ENCODE measurements around the gene ENC1. TPM values are rescaled to one million over a fixed set of nuclear protein-coding genes. Genes with fewer than 3 reads are reported as not detected.
A peak's percentile ranks its signal among the peaks of the same experiment; 100 is the strongest.

ENC1 gene
- total and polyA plus RNA-seq, 8 donors, result 34.6 to 265 (median 169) TPM

DNA sequence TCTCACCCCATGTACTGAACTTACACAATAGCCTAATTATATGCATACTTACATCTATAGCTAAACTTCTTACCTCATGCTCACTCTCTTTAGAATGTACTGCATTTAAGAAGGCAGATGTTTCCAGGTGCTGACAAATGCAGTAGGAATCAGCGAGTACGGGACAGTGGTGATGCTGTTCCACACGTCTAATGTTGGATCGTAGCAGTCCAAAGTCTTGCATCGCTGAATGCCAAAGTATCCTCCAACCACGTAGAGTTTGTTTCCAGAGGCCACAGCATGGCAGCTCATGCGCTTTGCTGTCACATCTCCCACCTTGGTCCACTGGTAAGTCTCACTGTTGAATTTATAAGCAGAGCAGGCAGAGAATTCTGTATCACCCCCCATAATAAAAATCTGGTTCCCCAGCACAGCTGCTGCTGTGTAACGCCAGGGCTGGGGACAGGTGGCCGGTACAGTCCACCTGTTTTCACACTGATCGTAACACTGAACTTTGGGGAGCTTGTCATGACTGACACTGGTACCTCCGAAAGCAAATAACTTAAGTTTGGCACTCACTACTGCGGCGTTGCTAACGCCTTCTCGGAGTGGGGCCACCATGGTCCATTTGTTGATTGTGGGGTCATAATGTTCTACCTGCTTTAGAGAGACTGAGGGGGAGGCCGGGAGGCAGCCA, 5.8 kb downstream of the ENC1 start:
- Histone ChIP-seq H3K27me3 (no peaks in the 10 kb centered on the region), H3K9me3 (no peaks in the 10 kb centered on the region), H3K4me3 (no peak overlapping the region), H3K36me3 (peaks cover 6 to 45% of the 10 kb centered on the region in 2 donors), H3K27ac (no peak overlapping the region), H3K4me1 (peaks cover 21 to 82% of the 10 kb centered on the region in 2 donors)
- no peak for DNase-seq
- ATAC-seq, result no peak
- TF ChIP-seq, protein P1, sequence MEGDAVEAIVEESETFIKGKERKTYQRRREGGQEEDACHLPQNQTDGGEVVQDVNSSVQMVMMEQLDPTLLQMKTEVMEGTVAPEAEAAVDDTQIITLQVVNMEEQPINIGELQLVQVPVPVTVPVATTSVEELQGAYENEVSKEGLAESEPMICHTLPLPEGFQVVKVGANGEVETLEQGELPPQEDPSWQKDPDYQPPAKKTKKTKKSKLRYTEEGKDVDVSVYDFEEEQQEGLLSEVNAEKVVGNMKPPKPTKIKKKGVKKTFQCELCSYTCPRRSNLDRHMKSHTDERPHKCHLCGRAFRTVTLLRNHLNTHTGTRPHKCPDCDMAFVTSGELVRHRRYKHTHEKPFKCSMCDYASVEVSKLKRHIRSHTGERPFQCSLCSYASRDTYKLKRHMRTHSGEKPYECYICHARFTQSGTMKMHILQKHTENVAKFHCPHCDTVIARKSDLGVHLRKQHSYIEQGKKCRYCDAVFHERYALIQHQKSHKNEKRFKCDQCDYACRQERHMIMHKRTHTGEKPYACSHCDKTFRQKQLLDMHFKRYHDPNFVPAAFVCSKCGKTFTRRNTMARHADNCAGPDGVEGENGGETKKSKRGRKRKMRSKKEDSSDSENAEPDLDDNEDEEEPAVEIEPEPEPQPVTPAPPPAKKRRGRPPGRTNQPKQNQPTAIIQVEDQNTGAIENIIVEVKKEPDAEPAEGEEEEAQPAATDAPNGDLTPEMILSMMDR (IDR thresholded peaks at IDR 0.05), result no peak
- intact Hi-C loops (cut with DNase I), result loop anchor here in 1 of 2 donors (10.0 kb wide), 1 partner anchor 70 kb away; no protein-coding TSS in a partner anchor

DNA sequence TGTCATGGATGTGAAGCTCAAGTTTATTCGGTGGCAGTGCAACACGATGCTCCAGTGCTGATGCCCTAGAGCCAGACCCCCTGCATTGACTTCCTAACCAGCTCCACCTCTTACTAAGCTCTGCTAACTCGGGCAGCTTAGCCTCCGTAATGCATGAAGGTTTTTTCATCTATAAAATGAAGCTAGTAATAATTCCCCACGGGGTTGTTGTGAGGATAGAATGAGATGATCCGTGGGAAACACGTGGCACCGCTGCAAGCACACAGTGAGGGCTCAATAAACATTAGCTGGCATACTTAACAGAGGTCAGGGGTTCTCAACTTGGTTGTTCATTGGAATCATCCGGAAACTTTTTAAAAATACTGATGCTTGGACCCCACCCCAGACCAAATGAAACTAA, 6.8 kb downstream of the ENC1 start:
- intact Hi-C loops (cut with DNase I), result loop anchor here in 1 of 2 donors (10.0 kb wide), 1 partner anchor 69 kb away; no protein-coding TSS in a partner anchor
- H3K27me3 ChIP-seq, result no peaks in the 10 kb centered on the region
- no peaks in the 10 kb centered on the region for H3K9me3 ChIP-seq
- ATAC-seq, result no peak
- DNase-seq, result no peak
- H3K4me1 ChIP-seq, result peaks cover 19 to 73% of the 10 kb centered on the region in 2 donors
- H3K27ac ChIP-seq, result no peak overlapping the region
- no peak overlapping the region for H3K4me3 ChIP-seq
- TF ChIP-seq, protein P1 (IDR thresholded peaks at IDR 0.05), result no peak
- H3K36me3 ChIP-seq, result peaks cover 6 to 55% of the 10 kb centered on the region in 2 donors

DNA sequence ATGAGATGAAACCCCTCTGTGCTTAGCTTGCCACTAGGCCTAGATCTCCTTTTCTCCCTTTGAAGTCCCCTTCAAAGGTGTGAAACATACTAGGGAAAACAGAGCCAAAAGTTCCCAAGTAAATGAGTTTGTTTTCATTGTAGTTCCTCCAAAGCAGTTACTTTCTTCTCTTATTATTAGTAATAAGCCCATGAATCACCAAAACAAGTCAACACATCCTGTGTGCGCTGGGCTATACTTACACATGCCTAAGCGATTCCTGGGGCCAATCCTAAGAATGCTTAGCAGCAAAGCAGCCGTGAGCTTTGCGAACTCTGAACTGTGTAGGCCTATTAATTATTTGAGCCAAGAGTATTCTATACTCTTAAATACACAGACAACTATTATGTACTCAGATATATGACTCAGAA, 7.6 kb downstream of the ENC1 start:
- H3K4me3 ChIP-seq, result no peak overlapping the region
- peak overlapping the region; percentile 52 to 84 for H3K27ac ChIP-seq
- peaks cover 12 to 65% of the 10 kb centered on the region in 2 donors for H3K4me1 ChIP-seq
- DNase-seq (no peak), ATAC-seq (no peak)
- intact Hi-C loops (cut with DNase I), result loop anchor here in 1 of 2 donors (10.0 kb wide), 1 partner anchor 68 kb away; no protein-coding TSS in a partner anchor
- no peaks in the 10 kb centered on the region for H3K27me3 ChIP-seq
- TF ChIP-seq, protein P1 (IDR thresholded peaks at IDR 0.05), result no peak
- peaks cover 6 to 59% of the 10 kb centered on the region in 2 donors for H3K36me3 ChIP-seq
- H3K9me3 ChIP-seq, result no peaks in the 10 kb centered on the region

DNA sequence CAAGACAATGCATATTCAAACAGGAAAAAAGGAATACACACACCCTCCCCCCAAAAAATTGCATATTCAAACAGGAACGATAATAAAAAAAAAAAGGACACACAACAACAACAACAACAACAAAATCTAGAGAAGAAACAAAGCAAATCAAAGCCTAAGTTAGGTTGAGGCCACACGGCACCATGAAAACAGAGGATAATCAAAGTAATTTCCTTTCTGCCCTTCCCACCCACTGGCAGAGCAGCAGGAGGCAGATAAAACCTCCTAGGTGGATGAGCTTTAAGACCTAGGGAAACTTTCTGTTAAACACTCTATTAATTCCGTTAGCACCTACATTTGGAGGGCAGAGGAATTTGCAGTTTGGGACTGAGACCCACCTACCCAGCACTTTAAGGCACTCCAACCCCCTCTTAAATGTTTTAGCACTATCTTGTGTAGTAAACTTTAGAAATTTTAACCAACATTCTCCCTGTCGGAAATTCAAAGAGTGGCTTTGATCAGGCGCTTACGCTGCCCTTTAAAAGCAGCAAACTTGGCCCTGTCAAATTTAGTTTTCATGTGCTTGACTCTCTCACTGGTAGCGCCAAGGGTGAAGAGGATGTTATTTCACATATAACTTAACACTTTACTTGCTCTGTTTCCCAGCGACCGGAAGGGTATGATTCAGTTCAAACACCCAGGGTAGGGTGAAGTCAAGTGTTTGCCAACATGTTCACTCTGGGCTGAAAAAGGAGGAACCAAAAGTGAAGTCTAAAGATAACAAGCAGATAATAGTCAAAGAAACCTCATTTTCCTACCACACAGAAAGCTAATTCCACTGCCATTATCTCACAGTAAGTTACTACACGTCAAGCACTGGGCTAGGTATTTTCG, 9.2 kb downstream of the ENC1 start:
- Histone ChIP-seq H3K4me3 (no peak overlapping the region), H3K9me3 (no peaks in the 10 kb centered on the region), H3K4me1 (peaks cover 12 to 50% of the 10 kb centered on the region in 2 donors), H3K36me3 (peaks cover 6 to 68% of the 10 kb centered on the region in 2 donors), H3K27me3 (no peaks in the 10 kb centered on the region), H3K27ac (peak overlapping the region; percentile 61 to 84)
- intact Hi-C loops (cut with DNase I), result loop anchor here in 1 of 2 donors (10.0 kb wide), 1 partner anchor 67 kb away; no protein-coding TSS in a partner anchor
- DNase-seq (peak in 1 of 4 donors; percentile 64), ATAC-seq (peak; percentile 86)
- TF ChIP-seq, protein P1 (IDR thresholded peaks at IDR 0.05), result no peak

All from left lung (tissue), 10 donors.